Gastroesophageal sphincter (tissue), 3 donors: ENCODE measurements around the gene PLA2G4B.

Experiments
- CTCF ChIP-seq, 4 experiments: fragments of 200-600 bp in 2 of 4; fragments of 450-650 bp in 2 of 4; sonication (generic) in 1 of 4; IDR thresholded peaks; one replicate each; pipeline ENCODE4 v1.5.1; 2017 to 2019; ENCODE audit warnings: antibody characterized with exemption in 4 of 4, mild to moderate bottlenecking in 2 of 4, moderate library complexity in 2 of 4
- EP300 ChIP-seq: sonication (generic); formaldehyde crosslinking; IDR thresholded peaks from one replicate; pipeline ENCODE4 v1.6.1; 2017; ENCODE audit warnings: antibody characterized with exemption, mild to moderate bottlenecking
- POLR2AphosphoS5 ChIP-seq: sonication (generic); formaldehyde crosslinking; IDR thresholded peaks from one replicate; pipeline ENCODE4 v1.6.1; 2017; ENCODE audit warnings: antibody characterized with exemption

DNA sequence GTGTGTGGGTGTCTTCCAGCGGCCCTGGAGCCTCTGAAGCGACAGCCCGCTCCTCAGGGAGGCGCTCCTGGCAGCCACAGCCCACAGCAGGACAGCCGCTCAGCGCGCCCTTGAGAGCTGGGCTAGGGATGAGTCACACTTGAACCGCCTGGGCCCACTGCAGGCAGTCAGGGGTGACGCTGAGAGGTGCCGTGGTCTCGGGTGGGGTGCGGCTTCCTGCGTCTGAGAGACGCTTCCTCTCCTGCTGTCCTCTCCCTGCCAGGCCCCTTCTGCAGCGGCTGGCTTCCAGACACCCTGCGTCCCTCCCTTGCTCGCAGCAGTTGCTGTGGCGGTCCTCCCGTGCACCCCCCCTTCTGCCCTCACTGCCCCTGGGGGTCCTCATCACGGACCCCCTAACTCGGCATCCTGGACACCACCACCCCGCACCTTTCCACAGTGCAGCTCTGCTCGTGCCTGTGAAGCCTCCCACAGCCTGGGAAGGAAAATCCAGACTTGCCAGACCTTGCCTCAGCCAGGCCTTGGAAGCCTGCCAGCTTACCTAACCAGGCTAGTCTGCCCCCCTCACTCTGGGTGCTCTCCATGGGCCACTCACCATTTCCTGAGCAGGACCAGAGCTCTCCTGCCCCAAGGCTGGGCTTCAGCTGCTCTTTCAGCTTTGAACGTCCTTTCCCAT, 56.3 kb downstream of the PLA2G4B start:
- TF ChIP-seq CTCF (IDR thresholded peaks at IDR 0.05) (peak in 1 of 4 experiments; percentile 15), POLR2AphosphoS5 (no peak), EP300 (no peak)
